Measurements from ENCODE around the gene KRT36.
A peak's percentile ranks its signal among the peaks of the same experiment; 100 is the strongest.

KRT36 gene

GRCh38 chr17:41521574-41522261, 32.0 kb upstream of the KRT36 start:
- DNase-seq: peak; percentile 75

- DNase-seq: no peak
Observed at GRCh38 chr17:41520821-41521521, 31.3 kb upstream of the KRT36 start.

GRCh38 chr17:41519501-41520224, 30.0 kb upstream of the KRT36 start:
- DNase-seq: no peak

- no peak for DNase-seq
Observed at GRCh38 chr17:41518789-41519449, 29.2 kb upstream of the KRT36 start, which contains the start of gene KRT15. TSS of gene KRT15 (minus strand) at chr17:41518890. CDS start at chr17:41518827, 63 bp downstream.

- no peak for DNase-seq
Observed at GRCh38 chr17:41518031-41518430, 28.3 kb upstream of the KRT36 start.

GRCh38 chr17:41516830-41517283, 27.1 kb upstream of the KRT36 start:
- DNase-seq: no peak

GRCh38 chr17:41516147-41516829, 26.6 kb upstream of the KRT36 start:
- DNase-seq: no peak

- no peak for DNase-seq
Observed at GRCh38 chr17:41513168-41513547, 23.4 kb upstream of the KRT36 start.

- DNase-seq: no peak
Observed at GRCh38 chr17:41512546-41513167, 22.9 kb upstream of the KRT36 start.

- no peak for DNase-seq
Observed at GRCh38 chr17:41511716-41512115, 22.0 kb upstream of the KRT36 start.

- no peak for DNase-seq
Observed at GRCh38 chr17:41511116-41511515, 21.4 kb upstream of the KRT36 start.

GRCh38 chr17:41510251-41511065, 20.7 kb upstream of the KRT36 start:
- DNase-seq: no peak

- no peak for DNase-seq
Observed at GRCh38 chr17:41507315-41507880, 17.7 kb upstream of the KRT36 start.

GRCh38 chr17:41505809-41506767, 16.4 kb upstream of the KRT36 start:
- no peak for DNase-seq

GRCh38 chr17:41505007-41505808, 15.5 kb upstream of the KRT36 start, which contains the start of gene KRT13:
TSS of gene KRT13 (minus strand) at chr17:41505612. CDS start at chr17:41505550, 62 bp downstream.
- DNase-seq: no peak

- DNase-seq: peak; percentile 13
Observed at GRCh38 chr17:41504246-41504977, 14.7 kb upstream of the KRT36 start.

- no peak for DNase-seq
Observed at GRCh38 chr17:41503202-41503601, 13.5 kb upstream of the KRT36 start.

All from fibroblast of skin of abdomen (primary cell).